ENCODE measurements around the gene ATP10A.

DNA sequence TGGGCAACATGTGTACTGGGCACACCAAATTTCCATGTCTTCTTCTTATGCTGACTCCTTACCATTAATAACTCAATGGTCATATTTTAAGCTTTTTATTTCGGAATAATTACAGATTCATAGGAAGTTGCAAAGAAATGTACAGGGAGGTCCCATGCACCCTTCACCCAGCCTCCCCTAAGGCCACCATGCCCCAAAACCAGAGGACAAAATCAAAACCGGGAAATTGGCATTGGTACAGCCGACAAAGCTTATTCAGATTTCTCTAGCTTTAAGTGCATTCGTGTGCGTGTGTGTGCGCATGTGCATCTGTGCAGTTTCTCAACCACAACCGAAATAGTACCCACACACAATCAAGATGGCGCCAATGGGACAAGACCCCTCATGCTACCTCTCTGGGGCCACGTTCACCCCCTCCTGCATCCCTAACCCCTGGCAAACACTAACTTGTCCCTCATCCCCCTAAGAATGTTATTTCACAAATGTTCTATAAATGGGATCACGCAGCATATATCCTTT is 23.4 kb downstream of the ATP10A start:
- TF ChIP-seq, protein P1, sequence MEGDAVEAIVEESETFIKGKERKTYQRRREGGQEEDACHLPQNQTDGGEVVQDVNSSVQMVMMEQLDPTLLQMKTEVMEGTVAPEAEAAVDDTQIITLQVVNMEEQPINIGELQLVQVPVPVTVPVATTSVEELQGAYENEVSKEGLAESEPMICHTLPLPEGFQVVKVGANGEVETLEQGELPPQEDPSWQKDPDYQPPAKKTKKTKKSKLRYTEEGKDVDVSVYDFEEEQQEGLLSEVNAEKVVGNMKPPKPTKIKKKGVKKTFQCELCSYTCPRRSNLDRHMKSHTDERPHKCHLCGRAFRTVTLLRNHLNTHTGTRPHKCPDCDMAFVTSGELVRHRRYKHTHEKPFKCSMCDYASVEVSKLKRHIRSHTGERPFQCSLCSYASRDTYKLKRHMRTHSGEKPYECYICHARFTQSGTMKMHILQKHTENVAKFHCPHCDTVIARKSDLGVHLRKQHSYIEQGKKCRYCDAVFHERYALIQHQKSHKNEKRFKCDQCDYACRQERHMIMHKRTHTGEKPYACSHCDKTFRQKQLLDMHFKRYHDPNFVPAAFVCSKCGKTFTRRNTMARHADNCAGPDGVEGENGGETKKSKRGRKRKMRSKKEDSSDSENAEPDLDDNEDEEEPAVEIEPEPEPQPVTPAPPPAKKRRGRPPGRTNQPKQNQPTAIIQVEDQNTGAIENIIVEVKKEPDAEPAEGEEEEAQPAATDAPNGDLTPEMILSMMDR (IDR thresholded peaks at IDR 0.05) = no peak
- TF ChIP-seq POLR2A (IDR thresholded peaks at IDR 0.05) = no peak

All from heart left ventricle (tissue), 13 donors.